HEK293 (cell line): Measurements from ENCODE around the gene FEZF2.

Experiments used
- ATF2 ChIP-seq: fragments of 450-650 bp; formaldehyde crosslinking; IDR thresholded peaks from 2 replicates; pipeline ENCODE4 v1.5.1; 2016; ENCODE audit warnings: missing biosample characterization, missing genetic modification characterization, low read depth
- CTCF ChIP-seq: fragments of 450-650 bp; formaldehyde crosslinking; IDR thresholded peaks from 2 replicates; pipeline ENCODE4 v1.5.1; 2016; ENCODE audit warnings: missing biosample characterization, missing genetic modification characterization
- GLI4 ChIP-seq: fragments of 450-650 bp; formaldehyde crosslinking; IDR thresholded peaks from 2 replicates; pipeline ENCODE4 v1.5.1; 2016; ENCODE audit warnings: missing biosample characterization, missing genetic modification characterization
- KLF10 ChIP-seq: fragments of 450-650 bp; IDR thresholded peaks from 2 replicates; pipeline ENCODE4 v1.5.1; 2018; ENCODE audit warnings: missing biosample characterization, mild to moderate bottlenecking, missing genetic modification characterization
- PRDM10 ChIP-seq: fragments of 450-650 bp; formaldehyde crosslinking; IDR thresholded peaks from 2 replicates; pipeline ENCODE4 v1.5.1; 2016; ENCODE audit warnings: missing biosample characterization, missing genetic modification characterization
- REST ChIP-seq: fragments of 450-650 bp; formaldehyde crosslinking; IDR thresholded peaks from 2 replicates; pipeline ENCODE4 v1.5.1; 2016; ENCODE audit warnings: missing biosample characterization, missing genetic modification characterization
- SALL2 ChIP-seq: fragments of 450-650 bp; formaldehyde crosslinking; IDR thresholded peaks from 2 replicates; pipeline ENCODE4 v1.5.0; 2017; ENCODE audit warnings: missing biosample characterization, mild to moderate bottlenecking, missing genetic modification characterization, borderline replicate concordance
- ZNF2 ChIP-seq: fragments of 450-650 bp; formaldehyde crosslinking; IDR thresholded peaks from 2 replicates; pipeline ENCODE4 v1.5.1; 2016; ENCODE audit warnings: missing biosample characterization, missing genetic modification characterization
- ZNF23 ChIP-seq: fragments of 450-650 bp; formaldehyde crosslinking; IDR thresholded peaks from 2 replicates; pipeline ENCODE4 v1.5.1; 2016; ENCODE audit warnings: missing biosample characterization, missing genetic modification characterization, borderline replicate concordance
- ZNF423 ChIP-seq: fragments of 450-650 bp; formaldehyde crosslinking; IDR thresholded peaks from 2 replicates; pipeline ENCODE4 v1.5.1; 2016; ENCODE audit warnings: missing biosample characterization, missing genetic modification characterization
- ZNF501 ChIP-seq: fragments of 450-650 bp; formaldehyde crosslinking; IDR thresholded peaks from 2 replicates; pipeline ENCODE4 v1.5.1; 2016; ENCODE audit warnings: missing biosample characterization, missing genetic modification characterization
- ZNF626 ChIP-seq: fragments of 450-650 bp; sonication (Bioruptor Pico); formaldehyde crosslinking; IDR thresholded peaks from 2 replicates; pipeline ENCODE4 v1.5.1; 2018; ENCODE audit warnings: missing biosample characterization, missing genetic modification characterization, inconsistent platforms
- ZNF701 ChIP-seq: fragments of 450-650 bp; formaldehyde crosslinking; IDR thresholded peaks from 2 replicates; pipeline ENCODE4 v1.5.1; 2016; ENCODE audit warnings: missing biosample characterization, missing genetic modification characterization
- ZNF776 ChIP-seq: fragments of 450-650 bp; formaldehyde crosslinking; IDR thresholded peaks from 2 replicates; pipeline ENCODE4 v1.5.0; 2017; ENCODE audit warnings: missing biosample characterization, missing genetic modification characterization, borderline replicate concordance

- TF ChIP-seq ZNF776 (tag by site-specific recombination) (no peak), CTCF (tag by site-specific recombination) (no peak), SALL2 (tag by site-specific recombination) (no peak), ATF2 (no peak), ZNF23 (tag by site-specific recombination) (no peak), ZNF501 (tag by site-specific recombination) (no peak), REST (no peak), ZNF701 (tag by site-specific recombination) (no peak), ZNF423 (tag by site-specific recombination) (no peak), GLI4 (no peak), PRDM10 (tag by site-specific recombination) (no peak), ZNF626 (tag by site-specific recombination) (no peak), KLF10 (tag by site-specific recombination) (no peak), ZNF2 (tag by site-specific recombination) (no peak)
These were observed 42.8 kb upstream of the FEZF2 start for GRCh38 chr3:62416144-62416543.
